Liver (tissue), 9 donors: ENCODE measurements around the gene LLPH. TPM values are rescaled to one million over a fixed set of nuclear protein-coding genes. Genes with fewer than 3 reads are reported as not detected.

Experiments
- DNase-seq: peaks from one replicate; pipeline ENCODE4 v3.0.0-alpha.2; 2017; ENCODE audit warnings: low spot score
- H3K27ac ChIP-seq, 2 donors: one replicate each; pipeline ENCODE4 v1.7.0; 2013; ENCODE audit warnings: inconsistent platforms in 2 of 2, low read length in 2 of 2, control low read depth in 1 of 2, low read depth in 1 of 2, mild to moderate bottlenecking in 1 of 2
- H3K27me3 ChIP-seq, 4 donors: one replicate each; pipeline versions ENCODE4 v1.6.1 to v1.7.0; 2013; ENCODE audit warnings: low read length in 3 of 4, inconsistent platforms in 1 of 4, mild to moderate bottlenecking in 1 of 4, moderate library complexity in 1 of 4; ENCODE audit not compliant: control insufficient read depth in 4 of 4, insufficient read depth in 4 of 4
- H3K36me3 ChIP-seq, 4 donors: one replicate each; pipeline versions ENCODE4 v1.6.1 to v1.7.0; 2013; ENCODE audit warnings: low read length in 3 of 4, mild to moderate bottlenecking in 3 of 4, low read depth in 1 of 4, moderate library complexity in 1 of 4; ENCODE audit not compliant: control insufficient read depth in 4 of 4, insufficient read depth in 3 of 4
- H3K4me1 ChIP-seq, 4 donors: one replicate each; pipeline versions ENCODE4 v1.6.1 to v1.7.0; 2013; ENCODE audit warnings: low read length in 3 of 4, mild to moderate bottlenecking in 3 of 4, moderate library complexity in 1 of 4; ENCODE audit not compliant: control insufficient read depth in 4 of 4, insufficient read depth in 4 of 4
- H3K4me3 ChIP-seq, 3 donors: one replicate each; pipeline versions ENCODE4 v1.6.1 to v1.7.0; 2013; ENCODE audit warnings: low read length in 3 of 3, control low read depth in 1 of 3, low read depth in 1 of 3, mild to moderate bottlenecking in 1 of 3
- H3K9ac ChIP-seq, 2 donors: one replicate each; pipeline ENCODE4 v1.7.0; 2013; ENCODE audit warnings: low read length in 2 of 2, mild to moderate bottlenecking in 2 of 2, moderate library complexity in 2 of 2, control low read depth in 1 of 2, low read depth in 1 of 2
- H3K9me3 ChIP-seq, 4 donors: one replicate each; pipeline versions ENCODE4 v1.6.1 to v1.7.0; 2013; ENCODE audit warnings: low read length in 3 of 4; ENCODE audit not compliant: control insufficient read depth in 4 of 4
- CTCF ChIP-seq: fragments of 150-350 bp; IDR thresholded peaks from 2 replicates; pipeline ENCODE4 v1.5.1; 2017; ENCODE audit warnings: improper control_type of control experiment, low read depth, low read length; ENCODE audit not compliant: missing input control
- EGR1 ChIP-seq, 2 donors: IDR thresholded peaks; 2 replicates each; pipeline ENCODE4 v1.6.1; 2016 to 2018; ENCODE audit warnings: antibody characterized with exemption in 2 of 2, low read depth in 2 of 2
- FOXA1 ChIP-seq: IDR thresholded peaks from 2 replicates; pipeline ENCODE4 v1.6.1; 2016; ENCODE audit warnings: antibody characterized with exemption
- HNF4A ChIP-seq, 2 donors: conservative IDR thresholded peaks; 2 replicates each; pipeline ENCODE4 v1.6.1; 2016; ENCODE audit warnings: antibody characterized with exemption in 2 of 2, mild to moderate bottlenecking in 2 of 2
- HNF4G ChIP-seq: IDR thresholded peaks from 2 replicates; pipeline ENCODE4 v1.6.1; 2016; ENCODE audit warnings: antibody characterized with exemption
- NR2F2 ChIP-seq: IDR thresholded peaks from 2 replicates; pipeline ENCODE4 v1.6.1; 2016; ENCODE audit warnings: antibody characterized with exemption
- RAD21 ChIP-seq, 2 donors: IDR thresholded peaks; 2 replicates each; pipeline ENCODE4 v1.6.1; 2016; ENCODE audit warnings: antibody characterized with exemption in 2 of 2, mild to moderate bottlenecking in 2 of 2
- REST ChIP-seq: IDR thresholded peaks from 2 replicates; pipeline ENCODE4 v1.6.1; 2016; ENCODE audit warnings: antibody characterized with exemption, mild to moderate bottlenecking
- RXRA ChIP-seq, 2 donors: IDR thresholded peaks; 2 replicates each; pipeline ENCODE4 v1.6.1; 2017 to 2018; ENCODE audit warnings: antibody characterized with exemption in 2 of 2, mild to moderate bottlenecking in 1 of 2
- YY1 ChIP-seq: IDR thresholded peaks from 2 replicates; pipeline ENCODE4 v1.6.1; 2016; ENCODE audit warnings: antibody characterized with exemption, mild to moderate bottlenecking
- WGBS: extraction: QIAGEN DNeasy Blood & Tissue Kit; methylation state at CpG from one replicate; pipeline ENCODE4 v1.1.7; 2013; 5-methylcytosine and 5-hydroxymethylcytosine counted together
- polyA plus RNA-seq, 2 donors: library from polyadenylated mRNA; stranded (reverse) in 1 of 2; unstranded in 1 of 2; fragments of 200-250 nt in 1 of 2; fragments of >200 nt in 1 of 2; fragmentation: Nextera tagmentation in 1 of 2; extraction: Ambion mirVana in 1 of 2; gene quantifications; one replicate each; pipeline versions ENCODE4 v1.2.1 to v1.2.3, GENCODE V29; 2013 to 2015
- total RNA-seq, 2 donors: library from RNA; depleted of rRNA; stranded (reverse); fragments of >200 nt; gene quantifications; one replicate each; pipeline ENCODE4 v1.2.3, GENCODE V29; 2014
- TF ChIP-seq, protein P1 (sequence below): IDR thresholded peaks from 2 replicates; pipeline ENCODE4 v1.6.1; 2016; ENCODE audit warnings: antibody characterized with exemption
- TF ChIP-seq, protein P2 (sequence below): IDR thresholded peaks from 2 replicates; pipeline ENCODE4 v1.6.1; 2016; ENCODE audit warnings: antibody characterized with exemption
- donor health status: healthy.
- donor health status: healthy.
- donor health status: healthy.
- donor health status: healthy.
- donor health status: healthy.

LLPH gene
- total and polyA plus RNA-seq, 4 donors: 2.6 to 18.1 (median 6.6) TPM

DNA sequence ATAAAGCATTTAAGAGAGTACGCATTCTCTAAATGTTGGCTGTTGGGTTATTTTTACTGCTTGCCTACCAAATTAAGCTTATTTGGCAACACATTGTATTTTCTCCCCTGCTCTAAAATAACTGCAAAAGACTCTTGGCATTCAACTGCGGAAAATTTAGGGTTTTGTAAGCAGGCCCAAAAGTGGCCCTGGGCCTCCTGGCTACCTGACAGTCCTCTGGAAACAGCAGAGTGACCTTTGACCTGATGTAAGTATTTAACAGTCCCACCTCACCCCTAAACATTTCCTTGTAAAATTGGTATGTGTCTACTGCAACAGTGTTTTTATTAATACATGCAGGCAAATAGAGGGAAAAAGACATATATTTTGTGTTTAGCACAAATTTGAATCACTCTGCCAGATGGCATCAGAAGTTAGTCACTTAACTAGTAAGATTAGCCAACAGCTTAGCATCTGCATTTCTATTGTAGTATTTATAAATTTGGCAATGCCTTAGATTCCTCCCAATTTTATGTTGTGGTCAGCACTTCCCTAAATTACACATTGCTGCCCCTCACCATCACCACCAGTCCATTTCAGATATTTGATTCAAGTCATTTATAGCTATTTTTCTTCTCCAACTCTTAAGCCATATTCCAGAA, 11.2 kb downstream of the LLPH start:
- TF ChIP-seq HNF4G (peak; percentile 39), NR2F2 (peak; percentile 56), HNF4A (conservative IDR thresholded peaks at IDR 0.05) (peak; percentile 36 to 58), RAD21 (IDR thresholded peaks at IDR 0.05) (peak in 1 of 2 donors; percentile 12), RXRA (IDR thresholded peaks at IDR 0.05) (peak in 1 of 2 donors; percentile 26), EGR1 (IDR thresholded peaks at IDR 0.05; ENCODE audit: low read depth in 2 of 2) (no peak), FOXA1 (no peak), CTCF (no peak), REST (no peak)
- TF ChIP-seq, protein P1, sequence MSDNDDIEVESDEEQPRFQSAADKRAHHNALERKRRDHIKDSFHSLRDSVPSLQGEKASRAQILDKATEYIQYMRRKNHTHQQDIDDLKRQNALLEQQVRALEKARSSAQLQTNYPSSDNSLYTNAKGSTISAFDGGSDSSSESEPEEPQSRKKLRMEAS: peak; percentile 10
- 83% methylated on average over 2 of the region's 2 CpGs for WGBS
- Histone ChIP-seq H3K27me3 (no peaks in the 10 kb centered on the region), H3K9ac (no peak overlapping the region), H3K27ac (no peak overlapping the region), H3K36me3 (peaks cover 3 to 22% (median 14%) of the 10 kb centered on the region in 4 donors), H3K4me1 (no peaks in the 10 kb centered on the region), H3K4me3 (no peak overlapping the region), H3K9me3 (no peaks in the 10 kb centered on the region)
- no peak for DNase-seq

GRCh38 chr12:66118240-66118891, 12.2 kb downstream of the LLPH start:
- H3K4me1 ChIP-seq: no peaks in the 10 kb centered on the region
- no peak overlapping the region for H3K9ac ChIP-seq
- H3K27ac ChIP-seq: no peak overlapping the region
- no peak for DNase-seq
- no peaks in the 10 kb centered on the region for H3K27me3 ChIP-seq
- 97% methylated on average over 9 of the region's 9 CpGs for WGBS
- H3K36me3 ChIP-seq: peaks cover 0 to 14% (median 8%) of the 10 kb centered on the region in 4 donors
- H3K4me3 ChIP-seq: no peak overlapping the region
- TF ChIP-seq, protein P2, sequence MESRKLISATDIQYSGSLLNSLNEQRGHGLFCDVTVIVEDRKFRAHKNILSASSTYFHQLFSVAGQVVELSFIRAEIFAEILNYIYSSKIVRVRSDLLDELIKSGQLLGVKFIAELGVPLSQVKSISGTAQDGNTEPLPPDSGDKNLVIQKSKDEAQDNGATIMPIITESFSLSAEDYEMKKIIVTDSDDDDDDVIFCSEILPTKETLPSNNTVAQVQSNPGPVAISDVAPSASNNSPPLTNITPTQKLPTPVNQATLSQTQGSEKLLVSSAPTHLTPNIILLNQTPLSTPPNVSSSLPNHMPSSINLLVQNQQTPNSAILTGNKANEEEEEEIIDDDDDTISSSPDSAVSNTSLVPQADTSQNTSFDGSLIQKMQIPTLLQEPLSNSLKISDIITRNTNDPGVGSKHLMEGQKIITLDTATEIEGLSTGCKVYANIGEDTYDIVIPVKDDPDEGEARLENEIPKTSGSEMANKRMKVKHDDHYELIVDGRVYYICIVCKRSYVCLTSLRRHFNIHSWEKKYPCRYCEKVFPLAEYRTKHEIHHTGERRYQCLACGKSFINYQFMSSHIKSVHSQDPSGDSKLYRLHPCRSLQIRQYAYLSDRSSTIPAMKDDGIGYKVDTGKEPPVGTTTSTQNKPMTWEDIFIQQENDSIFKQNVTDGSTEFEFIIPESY: no peak
- TF ChIP-seq REST (no peak), RXRA (IDR thresholded peaks at IDR 0.05) (no peak), YY1 (no peak)
- TF ChIP-seq, protein P1: no peak
- no peaks in the 10 kb centered on the region for H3K9me3 ChIP-seq
